Mesenchymal stem cell (in vitro differentiated cells and primary cell): ENCODE results near the gene PARP12.

Experiments used
- DNase-seq: peaks from one replicate; pipeline ENCODE4 v3.0.0-alpha.2; 2013
- H2AFZ ChIP-seq: one replicate; pipeline ENCODE4 v1.6.1; 2013; ENCODE audit warnings: low read depth, mild to moderate bottlenecking, control low read depth, inconsistent platforms, low read length, moderate library complexity
- H2AK5ac ChIP-seq: 2 replicates; pipeline ENCODE4 v1.6.1; 2013; ENCODE audit warnings: low read length, moderate library complexity, mild to moderate bottlenecking, inconsistent platforms; ENCODE audit not compliant: severe bottlenecking
- H2BK120ac ChIP-seq: one replicate; pipeline ENCODE4 v1.6.1; 2013; ENCODE audit warnings: low read depth, mild to moderate bottlenecking, inconsistent platforms, low read length, moderate library complexity
- H2BK12ac ChIP-seq, 2 experiments: one replicate each; pipeline ENCODE4 v1.6.1; 2013; ENCODE audit warnings: inconsistent platforms in 2 of 2, low read length in 2 of 2, mild to moderate bottlenecking in 2 of 2, moderate library complexity in 2 of 2, control low read depth in 1 of 2
- H2BK15ac ChIP-seq: one replicate; pipeline ENCODE4 v1.6.1; 2013; ENCODE audit warnings: mild to moderate bottlenecking, low read depth, inconsistent platforms; ENCODE audit not compliant: poor library complexity, severe bottlenecking
- H2BK5ac ChIP-seq: 2 replicates; pipeline ENCODE4 v1.6.1; 2013; ENCODE audit warnings: low read depth, mild to moderate bottlenecking, low read length, control low read depth, inconsistent platforms; ENCODE audit not compliant: poor library complexity, severe bottlenecking
- H3K14ac ChIP-seq, 2 experiments: one replicate each; pipeline ENCODE4 v1.6.1; 2013; ENCODE audit warnings: inconsistent platforms in 2 of 2, low read length in 2 of 2, control low read depth in 1 of 2, mild to moderate bottlenecking in 1 of 2, moderate library complexity in 1 of 2
- H3K18ac ChIP-seq, 2 experiments: one replicate each; pipeline ENCODE4 v1.6.1; 2013; ENCODE audit warnings: inconsistent platforms in 2 of 2, low read length in 2 of 2, control low read depth in 1 of 2, low read depth in 1 of 2, mild to moderate bottlenecking in 1 of 2
- H3K23ac ChIP-seq, 2 experiments: one replicate each; pipeline ENCODE4 v1.6.1; 2013; ENCODE audit warnings: inconsistent platforms in 2 of 2, low read length in 2 of 2, mild to moderate bottlenecking in 2 of 2, moderate library complexity in 2 of 2, control low read depth in 1 of 2
- H3K27ac ChIP-seq: 2 replicates; pipeline ENCODE4 v1.5.1; 2013; ENCODE audit warnings: mild to moderate bottlenecking, moderate library complexity, low read length, control low read depth, inconsistent platforms; ENCODE audit not compliant: poor library complexity, severe bottlenecking
- H3K27me3 ChIP-seq, 2 experiments: 2 replicates each; pipeline versions ENCODE4 v1.6.1 to v1.7.0; 2013; ENCODE audit warnings: low read length in 2 of 2, mild to moderate bottlenecking in 2 of 2, moderate library complexity in 2 of 2, control low read depth in 1 of 2, inconsistent platforms in 1 of 2; ENCODE audit not compliant: control insufficient read depth in 1 of 2, insufficient read depth in 1 of 2
- H3K36me3 ChIP-seq, 2 experiments: 2 replicates each; pipeline versions ENCODE4 v1.6.1 to v1.7.0; 2013; ENCODE audit warnings: low read length in 2 of 2, control low read depth in 1 of 2, inconsistent platforms in 1 of 2, low read depth in 1 of 2, mild to moderate bottlenecking in 1 of 2; ENCODE audit not compliant: insufficient read depth in 2 of 2, control insufficient read depth in 1 of 2
- H3K4ac ChIP-seq, 2 experiments: one replicate each; pipeline ENCODE4 v1.6.1; 2013; ENCODE audit warnings: inconsistent platforms in 2 of 2, low read length in 2 of 2, mild to moderate bottlenecking in 2 of 2, moderate library complexity in 2 of 2, control low read depth in 1 of 2, low read depth in 1 of 2
- H3K4me1 ChIP-seq: 2 replicates; pipeline ENCODE4 v1.6.1; 2013; ENCODE audit warnings: low read depth, low read length, control low read depth; ENCODE audit not compliant: control insufficient read depth, insufficient read depth
- H3K4me2 ChIP-seq: 2 replicates; pipeline ENCODE4 v1.6.1; 2013; ENCODE audit warnings: low read length, mild to moderate bottlenecking, inconsistent platforms; ENCODE audit not compliant: poor library complexity, severe bottlenecking
- H3K4me3 ChIP-seq, 2 experiments: 2 replicates each; pipeline versions ENCODE4 v1.5.1 to v1.7.0; 2013; ENCODE audit warnings: low read length in 2 of 2, mild to moderate bottlenecking in 2 of 2, control low read depth in 1 of 2, low read depth in 1 of 2; ENCODE audit not compliant: insufficient read depth in 1 of 2
- H3K79me1 ChIP-seq: replicated peaks from 2 replicates; pipeline ENCODE4 v1.6.1; 2013; ENCODE audit warnings: mild to moderate bottlenecking, control low read depth, low read length, inconsistent platforms; ENCODE audit not compliant: poor library complexity, severe bottlenecking
- H3K9ac ChIP-seq: 2 replicates; pipeline ENCODE4 v1.7.0; 2013; ENCODE audit warnings: mild to moderate bottlenecking, low read length, moderate library complexity
- H3K9me3 ChIP-seq: 2 replicates; pipeline ENCODE4 v1.7.0; 2013; ENCODE audit warnings: mild to moderate bottlenecking, low read length; ENCODE audit not compliant: control insufficient read depth
- H4K8ac ChIP-seq: one replicate; pipeline ENCODE4 v1.6.1; 2013; ENCODE audit warnings: inconsistent platforms, mild to moderate bottlenecking, low read length, moderate library complexity
- H4K91ac ChIP-seq: one replicate; pipeline ENCODE4 v1.6.1; 2013; ENCODE audit warnings: mild to moderate bottlenecking, low read length, inconsistent platforms
- WGBS: methylation state at CpG from one replicate; pipeline ENCODE4 v1.1.7; 2013; ENCODE audit warnings: mixed read lengths; 5-methylcytosine and 5-hydroxymethylcytosine counted together

Gene PARP12

GRCh38 chr7:140027858-140028257, 34.9 kb downstream of the PARP12 start:
- Histone ChIP-seq H3K14ac (no peak overlapping the region), H2AFZ (no peak overlapping the region), H2BK120ac (no peak overlapping the region), H4K8ac (no peak overlapping the region), H3K23ac (no peak overlapping the region), H4K91ac (no peak overlapping the region), H3K27me3 (no peaks in the 10 kb centered on the region), H2AK5ac (no peak overlapping the region), H2BK12ac (no peak overlapping the region), H3K36me3 (peaks cover 27 to 55% of the 10 kb centered on the region in 2 experiments), H3K4me3 (no peak overlapping the region), H3K9ac (no peak overlapping the region), H3K18ac (no peak overlapping the region), H3K27ac (no peak overlapping the region), H3K79me1 (no peaks in the 10 kb centered on the region), H3K4me1 (peaks cover 1% of the 10 kb centered on the region), H2BK5ac (no peak overlapping the region), H2BK15ac (no peak overlapping the region), H3K4me2 (no peak overlapping the region), H3K4ac (no peak overlapping the region), H3K9me3 (no peaks in the 10 kb centered on the region)
- no peak for DNase-seq
- WGBS = 89% methylated on average over 9 of the region's 9 CpGs

DNA sequence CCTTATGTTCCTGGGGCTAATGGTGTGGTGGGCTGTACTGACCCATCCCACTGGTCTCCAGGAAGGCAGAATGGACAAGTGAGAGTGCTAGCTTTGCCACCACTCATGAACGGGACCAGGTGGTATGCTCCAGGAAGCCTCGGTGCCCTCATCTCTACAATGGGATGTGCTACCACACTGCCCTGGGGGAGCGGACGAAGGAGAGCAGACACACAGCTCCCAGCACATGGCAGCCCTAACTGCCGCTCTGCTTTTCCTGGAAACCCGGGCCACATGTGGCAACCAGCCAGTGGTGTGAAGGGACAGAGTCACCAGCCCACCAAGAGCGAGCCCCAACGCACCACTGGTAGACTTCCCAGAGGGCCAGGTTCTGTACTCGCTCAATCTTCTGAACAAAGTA, 35.8 kb downstream of the PARP12 start:
- WGBS = 98% methylated on average over 9 of the region's 9 CpGs

GRCh38 chr7:140025814-140026433, 36.8 kb downstream of the PARP12 start:
- Histone ChIP-seq H3K4me3 (no peak overlapping the region), H3K36me3 (peaks cover 29 to 63% of the 10 kb centered on the region in 2 experiments), H4K91ac (no peak overlapping the region), H3K4me2 (no peak overlapping the region), H2AK5ac (no peak overlapping the region), H3K9me3 (no peaks in the 10 kb centered on the region), H3K14ac (no peak overlapping the region), H4K8ac (no peak overlapping the region), H3K18ac (no peak overlapping the region), H2BK5ac (no peak overlapping the region), H2BK120ac (no peak overlapping the region), H3K27ac (no peak overlapping the region), H2BK15ac (no peak overlapping the region), H3K23ac (no peak overlapping the region), H3K79me1 (no peaks in the 10 kb centered on the region), H3K4me1 (peaks cover 6% of the 10 kb centered on the region), H3K9ac (no peak overlapping the region), H2BK12ac (no peak overlapping the region), H3K27me3 (no peaks in the 10 kb centered on the region), H2AFZ (no peak overlapping the region), H3K4ac (no peak overlapping the region)
- 95% methylated on average over 12 of the region's 12 CpGs for WGBS
- DNase-seq = no peak

More for the DNA sequence above, 35.8 kb downstream of the PARP12 start:
- peak overlapping the region in 1 of 2 experiments; percentile 31 for H3K14ac ChIP-seq
- peaks cover 4% of the 10 kb centered on the region for H3K4me1 ChIP-seq
- H3K18ac ChIP-seq = no peak overlapping the region
- H3K9me3 ChIP-seq = no peaks in the 10 kb centered on the region
- no peak overlapping the region for H3K27ac ChIP-seq
- H2AK5ac ChIP-seq = no peak overlapping the region
- no peak overlapping the region for H3K9ac ChIP-seq
- no peaks in the 10 kb centered on the region for H3K79me1 ChIP-seq
- H4K91ac ChIP-seq = no peak overlapping the region
- H3K4me3 ChIP-seq = no peak overlapping the region
- H4K8ac ChIP-seq = no peak overlapping the region
- no peak for DNase-seq
- H3K23ac ChIP-seq = no peak overlapping the region
- peaks cover 29 to 63% of the 10 kb centered on the region in 2 experiments for H3K36me3 ChIP-seq
- no peak overlapping the region for H2BK12ac ChIP-seq
- H2AFZ ChIP-seq = no peak overlapping the region
- no peak overlapping the region for H3K4me2 ChIP-seq
- H3K27me3 ChIP-seq = no peaks in the 10 kb centered on the region
- no peak overlapping the region for H2BK5ac ChIP-seq
- no peak overlapping the region for H3K4ac ChIP-seq
- no peak overlapping the region for H2BK120ac ChIP-seq
- no peak overlapping the region for H2BK15ac ChIP-seq

- Histone ChIP-seq H3K27ac (no peak overlapping the region), H3K4ac (no peak overlapping the region), H3K9me3 (no peaks in the 10 kb centered on the region), H2BK5ac (no peak overlapping the region), H2AFZ (no peak overlapping the region), H3K9ac (no peak overlapping the region), H2BK120ac (no peak overlapping the region), H3K36me3 (peaks cover 29 to 63% of the 10 kb centered on the region in 2 experiments), H3K79me1 (no peaks in the 10 kb centered on the region), H3K27me3 (no peaks in the 10 kb centered on the region), H2BK12ac (no peak overlapping the region), H4K8ac (no peak overlapping the region), H3K18ac (no peak overlapping the region), H3K4me2 (no peak overlapping the region), H4K91ac (no peak overlapping the region), H3K23ac (no peak overlapping the region), H2AK5ac (no peak overlapping the region), H2BK15ac (no peak overlapping the region), H3K4me1 (peaks cover 6% of the 10 kb centered on the region), H3K4me3 (no peak overlapping the region), H3K14ac (no peak overlapping the region)
- DNase-seq = no peak
- WGBS = 98% methylated on average over 4 of the region's 4 CpGs
These were observed 37.5 kb downstream of the PARP12 start for GRCh38 chr7:140025241-140025640.
